ENCODE results near the gene LIX1.

The LIX1 gene

DNA sequence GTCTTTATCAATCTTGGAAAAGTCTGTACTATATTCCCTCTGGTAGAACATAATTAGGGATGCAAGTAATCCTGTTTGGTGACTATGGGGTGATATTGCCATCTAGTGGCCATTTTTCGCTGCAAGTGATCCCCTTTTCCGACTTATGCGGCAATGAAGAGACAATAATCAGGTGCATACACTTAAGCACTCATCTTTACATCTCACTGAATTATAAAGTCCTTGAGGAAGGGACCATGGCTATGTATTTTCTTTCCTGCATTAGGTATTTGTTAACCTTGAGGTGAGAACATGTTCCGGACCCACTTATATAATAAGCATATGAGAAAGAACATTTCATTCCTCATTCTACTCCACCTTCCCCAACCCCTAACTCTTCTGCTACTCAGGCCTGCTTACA lies 19.6 kb upstream of the LIX1 start:
- peak; percentile 82 for TF ChIP-seq CTCF (IDR thresholded peaks at IDR 0.05; ENCODE audit: low read depth, low read length)
- peak; percentile 47 for DNase-seq (ENCODE audit: extremely low read depth, low read depth)

GRCh38 chr5:97157689-97158088 lies 15.3 kb upstream of the LIX1 start:
- DNase-seq (ENCODE audit: extremely low read depth, low read depth) = no peak
- no peak for TF ChIP-seq CTCF (IDR thresholded peaks at IDR 0.05; ENCODE audit: low read depth, low read length)

DNA sequence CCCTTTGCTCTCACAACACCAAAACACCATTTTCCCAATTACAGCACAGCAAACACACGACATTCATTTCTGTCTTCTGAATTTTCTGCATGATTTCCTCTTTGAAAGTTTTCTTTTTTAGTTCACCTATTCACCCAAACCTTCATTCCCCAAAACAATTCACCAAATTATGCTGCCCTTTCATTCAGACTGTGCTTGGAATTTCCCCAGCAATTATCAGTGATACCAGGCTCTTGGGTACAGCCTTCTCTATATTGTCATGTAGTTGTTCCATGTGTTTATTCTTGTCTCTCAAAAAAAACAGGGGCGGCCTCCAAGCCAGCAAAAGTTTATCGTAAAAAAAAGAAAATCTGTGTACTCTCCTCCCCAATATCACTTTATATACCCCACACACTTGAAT lies 9.0 kb upstream of the LIX1 start:
- TF ChIP-seq CTCF (IDR thresholded peaks at IDR 0.05; ENCODE audit: low read depth, low read length) = no peak
- DNase-seq (ENCODE audit: extremely low read depth, low read depth) = no peak

GRCh38 chr5:97150401-97150800 lies 8.0 kb upstream of the LIX1 start:
- DNase-seq (ENCODE audit: extremely low read depth, low read depth) = no peak
- TF ChIP-seq CTCF (IDR thresholded peaks at IDR 0.05; ENCODE audit: low read depth, low read length) = no peak

DNA sequence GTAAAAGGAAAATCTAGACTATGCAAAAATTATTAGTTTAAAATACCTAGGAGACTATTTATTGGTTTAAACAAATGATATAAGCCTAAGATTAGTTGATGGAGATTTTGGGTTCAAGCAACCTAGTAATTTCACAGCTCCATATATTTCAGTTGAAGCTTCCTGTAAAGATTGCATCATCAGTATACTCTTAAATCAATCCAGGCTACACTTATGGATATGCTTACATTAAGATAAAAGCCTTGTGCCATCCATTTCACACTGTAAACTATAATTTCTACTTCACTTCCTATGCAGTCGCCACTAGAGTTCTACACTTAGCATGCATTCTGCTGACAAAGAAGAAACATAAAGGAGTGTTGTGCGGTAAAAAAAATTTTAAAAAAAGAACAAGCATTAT lies 7.3 kb upstream of the LIX1 start:
- no peak for TF ChIP-seq CTCF (IDR thresholded peaks at IDR 0.05; ENCODE audit: low read depth, low read length)

GRCh38 chr5:97148288-97148687 lies 5.9 kb upstream of the LIX1 start:
- TF ChIP-seq CTCF (IDR thresholded peaks at IDR 0.05; ENCODE audit: low read depth, low read length) = no peak
- no peak for DNase-seq (ENCODE audit: extremely low read depth, low read depth)

More for the DNA sequence above, 7.3 kb upstream of the LIX1 start:
- no peak for DNase-seq (ENCODE audit: extremely low read depth, low read depth)

GRCh38 chr5:97143704-97144103 lies 1.3 kb upstream of the LIX1 start:
- no peak for DNase-seq (ENCODE audit: extremely low read depth, low read depth)
- TF ChIP-seq CTCF (IDR thresholded peaks at IDR 0.05; ENCODE audit: low read depth, low read length) = no peak

Data from AG09319 (cell line).